GM21367 (cell line): ENCODE results near the gene GNB3.
"Not testable (repeated sequence)": the region's sequence is repeated elsewhere in the genome, so short reads cannot be mapped to it uniquely, and the experiment has no call there.

ENCODE experiments used
- ATAC-seq: cut with Tn5 transposase; IDR thresholded peaks from one replicate; pipeline ENCODE4 v1.9.1; 2021; ENCODE audit not compliant: unreplicated experiment

The GNB3 gene

DNA sequence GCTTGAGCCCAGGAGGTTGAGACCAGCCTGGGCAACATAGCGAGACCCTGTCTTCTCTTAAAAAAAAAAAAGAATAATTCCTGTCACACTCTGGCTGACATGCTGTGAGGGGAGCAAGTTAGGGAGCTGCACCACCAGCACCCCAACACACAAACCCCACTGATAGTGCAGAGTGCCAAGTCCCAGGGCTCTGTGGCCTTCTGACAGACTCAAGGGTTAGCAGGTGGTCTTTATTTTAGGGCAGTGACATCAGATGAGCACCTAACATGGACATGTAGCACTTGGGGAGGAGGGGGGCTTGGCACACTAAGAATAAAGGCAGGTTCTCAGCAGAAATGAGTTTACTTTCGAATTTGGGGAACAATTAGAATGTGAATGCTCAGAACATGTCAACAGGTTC is 18.1 kb downstream of the GNB3 start:
- ATAC-seq = no peak

DNA sequence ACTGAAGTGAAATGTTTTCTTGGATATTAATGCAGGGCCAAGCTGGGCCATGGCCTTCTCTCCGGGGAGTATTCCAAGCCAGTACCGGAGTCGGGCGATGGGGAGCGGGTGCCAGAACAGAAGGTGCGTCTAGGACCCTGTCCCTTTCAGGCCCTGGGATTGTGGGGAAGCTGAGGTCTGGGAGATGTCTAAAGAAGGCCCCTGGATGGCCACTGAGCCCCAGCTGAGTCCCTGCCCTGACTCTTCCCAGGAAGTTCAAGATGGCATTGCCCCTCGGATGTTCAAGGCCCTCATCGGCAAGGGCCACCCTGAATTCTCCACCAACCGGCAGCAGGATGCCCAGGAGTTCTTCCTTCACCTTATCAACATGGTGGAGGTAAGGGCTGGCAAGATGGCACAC is 19.4 kb downstream of the GNB3 start:
- ATAC-seq = no peak

DNA sequence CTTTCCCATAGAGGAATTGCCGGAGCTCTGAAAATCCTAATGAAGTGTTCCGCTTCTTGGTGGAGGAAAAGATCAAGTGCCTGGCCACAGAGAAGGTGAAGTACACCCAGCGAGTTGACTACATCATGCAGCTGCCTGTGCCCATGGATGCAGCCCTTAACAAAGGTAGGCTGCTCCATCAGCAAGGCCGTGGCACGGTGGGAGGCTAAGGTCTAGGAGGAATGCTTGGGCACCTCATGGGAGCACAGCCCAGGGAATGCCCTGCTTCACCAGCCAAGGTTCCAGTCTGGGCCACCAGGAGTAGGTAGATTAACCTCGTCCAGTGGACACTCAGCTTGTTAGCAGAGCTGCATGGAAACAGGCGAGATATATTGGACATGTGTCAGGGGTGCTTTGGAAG is 20.2 kb downstream of the GNB3 start:
- ATAC-seq = no peak

DNA sequence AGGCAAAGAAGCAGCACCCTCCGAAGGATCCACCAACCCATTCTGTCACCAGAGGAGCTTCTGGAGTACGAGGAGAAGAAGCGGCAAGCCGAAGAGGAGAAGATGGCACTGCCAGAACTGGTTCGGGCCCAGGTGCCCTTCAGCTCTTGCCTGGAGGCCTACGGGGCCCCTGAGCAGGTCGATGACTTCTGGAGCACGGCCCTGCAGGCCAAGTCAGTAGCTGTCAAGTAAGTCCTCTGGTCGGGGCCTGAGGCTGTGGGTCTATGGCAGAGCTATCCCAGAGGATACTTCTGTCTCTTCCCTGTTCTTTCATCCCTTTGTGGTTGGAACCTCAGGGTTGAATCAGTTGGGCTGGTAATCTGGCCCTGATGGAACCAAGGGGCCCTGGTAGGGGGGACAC is 20.7 kb downstream of the GNB3 start:
- ATAC-seq = no peak

DNA sequence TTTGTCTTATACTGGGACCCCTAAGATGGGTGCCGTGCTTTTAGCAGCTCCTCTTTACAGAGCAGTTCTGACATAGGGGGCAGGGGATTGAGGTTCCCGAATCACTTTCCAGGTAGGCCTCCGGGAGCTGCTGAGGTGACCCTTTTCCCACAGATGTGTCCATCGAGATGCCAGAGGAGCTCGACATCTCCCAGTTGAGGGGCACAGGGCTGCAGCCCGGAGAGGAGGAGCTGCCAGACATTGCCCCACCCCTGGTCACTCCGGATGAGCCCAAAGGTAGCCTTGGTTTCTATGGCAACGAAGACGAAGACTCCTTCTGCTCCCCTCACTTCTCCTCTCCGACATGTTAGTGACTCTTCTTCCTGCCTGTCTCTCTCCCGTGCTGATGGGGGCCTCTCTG is 22.3 kb downstream of the GNB3 start:
- ATAC-seq = no peak

DNA sequence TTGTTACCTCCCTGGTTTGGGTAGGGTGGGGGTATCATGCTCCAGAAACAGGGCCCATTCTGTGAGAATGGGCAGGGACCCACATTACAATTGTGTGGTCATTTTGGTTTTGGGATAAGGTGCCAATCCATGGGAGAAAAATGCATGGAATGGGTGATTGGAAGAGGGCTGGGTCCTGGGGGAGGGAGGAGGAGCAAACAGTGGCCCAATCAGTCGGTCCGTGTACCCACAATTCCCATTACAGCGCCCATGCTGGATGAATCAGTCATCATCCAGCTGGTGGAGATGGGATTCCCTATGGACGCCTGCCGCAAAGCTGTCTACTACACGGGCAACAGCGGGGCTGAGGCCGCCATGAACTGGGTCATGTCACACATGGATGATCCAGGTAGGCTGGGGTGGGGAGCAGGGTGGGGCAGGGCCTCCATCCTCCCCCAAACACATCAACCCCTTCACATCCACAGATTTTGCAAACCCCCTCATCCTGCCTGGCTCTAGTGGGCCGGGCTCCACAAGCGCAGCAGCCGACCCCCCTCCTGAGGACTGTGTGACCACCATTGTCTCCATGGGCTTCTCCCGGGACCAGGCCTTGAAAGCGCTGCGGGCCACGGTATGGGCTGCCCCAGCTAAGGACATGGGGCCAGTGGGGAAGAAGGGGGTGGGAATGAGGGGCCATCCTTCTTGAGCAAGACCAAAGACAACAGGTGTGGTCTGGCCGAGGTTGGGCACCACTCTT is 23.0 kb downstream of the GNB3 start:
- ATAC-seq = no peak

DNA sequence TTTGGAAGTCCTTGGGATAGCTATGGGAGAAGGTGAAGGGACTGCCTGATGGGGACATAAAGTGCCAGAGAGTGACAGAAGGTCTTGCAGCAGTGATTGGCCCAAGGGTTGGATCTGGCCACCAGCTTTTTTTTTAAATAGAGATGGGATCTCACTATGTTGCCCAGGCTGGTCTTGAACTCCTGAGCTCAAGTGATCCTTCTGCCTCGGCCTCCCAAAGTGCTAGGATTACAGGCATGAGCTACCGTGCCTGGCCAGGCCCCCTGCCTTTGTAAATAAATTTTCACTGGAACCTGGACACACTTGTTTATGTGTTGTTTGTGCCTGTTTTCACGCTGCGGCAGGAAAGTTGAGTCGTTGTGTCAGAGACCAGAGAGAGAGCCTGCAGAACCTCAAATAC is 24.6 kb downstream of the GNB3 start:
- not testable (repeated sequence) for ATAC-seq

DNA sequence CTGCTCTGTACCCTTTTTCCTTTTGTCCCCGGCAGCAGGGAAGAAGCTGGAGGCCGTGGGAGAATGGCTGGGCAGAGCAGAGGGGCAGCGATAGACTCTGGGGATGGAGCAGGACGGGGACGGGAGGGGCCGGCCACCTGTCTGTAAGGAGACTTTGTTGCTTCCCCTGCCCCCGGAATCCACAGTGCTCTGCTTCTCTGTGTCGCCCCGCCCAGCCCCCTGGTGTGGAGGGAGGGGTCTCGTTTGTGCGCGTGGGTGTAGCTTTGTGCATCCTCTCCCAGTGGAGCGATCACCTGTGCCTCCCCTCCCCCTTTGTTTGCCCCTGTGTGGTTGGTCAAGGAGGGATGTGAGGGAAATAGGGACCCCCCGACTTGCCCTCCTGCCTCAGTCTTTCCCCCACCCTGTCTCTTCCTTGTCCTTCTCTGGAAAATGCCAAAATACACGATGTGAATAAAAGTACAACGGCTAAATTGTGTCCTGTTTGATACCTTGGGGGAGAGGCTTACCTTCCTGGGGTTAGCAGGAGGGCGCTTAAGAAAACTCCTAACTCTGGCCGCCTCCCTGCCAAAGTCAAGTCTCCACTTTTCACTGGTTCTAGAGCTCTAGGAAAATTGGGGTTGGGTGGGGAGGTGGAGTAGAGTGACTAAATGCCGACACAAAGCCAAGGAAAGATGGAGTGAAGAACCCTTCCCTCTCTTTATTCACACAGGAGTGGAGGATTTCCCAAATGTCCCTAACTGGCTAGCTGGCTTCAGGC is 25.6 kb downstream of the GNB3 start:
- no peak for ATAC-seq

DNA sequence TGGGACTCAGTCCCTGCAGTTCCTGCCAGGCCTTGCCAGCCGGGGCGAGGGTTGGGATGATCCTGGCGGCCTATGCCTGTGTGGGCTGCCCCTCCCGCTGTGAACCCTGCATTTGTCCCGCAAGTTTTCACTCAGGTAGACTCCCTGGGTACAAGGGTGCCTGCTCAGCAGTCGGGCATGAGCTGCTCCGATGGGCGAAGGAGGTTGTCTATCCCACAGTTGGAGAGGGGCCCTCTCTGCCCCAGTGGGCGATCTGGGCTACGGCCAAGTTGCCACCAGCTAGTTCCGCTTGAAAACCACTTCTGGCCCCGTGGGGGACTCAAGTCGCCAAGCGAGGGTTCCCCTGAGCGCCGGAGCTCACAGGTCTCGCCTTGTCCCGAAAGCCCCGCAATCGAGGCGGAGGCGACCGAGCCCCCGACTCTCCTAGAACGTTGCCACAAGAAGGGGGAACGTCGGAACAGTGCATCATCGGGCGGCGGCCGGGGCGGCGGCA is 26.2 kb downstream of the GNB3 start:
- ATAC-seq = peak; percentile 6

- ATAC-seq = peak; percentile 30
These were observed 26.9 kb downstream of the GNB3 start, which contains the start of gene TPI1 for GRCh38 chr12:6867413-6868210. Gene TPI1 (plus strand): TSS chr12:6867531. CDS start chr12:6867567, 36 bp downstream.

- ATAC-seq = no peak
These were observed 27.7 kb downstream of the GNB3 start for GRCh38 chr12:6868211-6869048.

GRCh38 chr12:6869049-6870021 is 28.6 kb downstream of the GNB3 start:
- no peak for ATAC-seq

- not testable (repeated sequence) for ATAC-seq
These were observed 29.6 kb downstream of the GNB3 start for GRCh38 chr12:6870304-6870703.

GRCh38 chr12:6871052-6871957 is 30.6 kb downstream of the GNB3 start:
- no peak for ATAC-seq

DNA sequence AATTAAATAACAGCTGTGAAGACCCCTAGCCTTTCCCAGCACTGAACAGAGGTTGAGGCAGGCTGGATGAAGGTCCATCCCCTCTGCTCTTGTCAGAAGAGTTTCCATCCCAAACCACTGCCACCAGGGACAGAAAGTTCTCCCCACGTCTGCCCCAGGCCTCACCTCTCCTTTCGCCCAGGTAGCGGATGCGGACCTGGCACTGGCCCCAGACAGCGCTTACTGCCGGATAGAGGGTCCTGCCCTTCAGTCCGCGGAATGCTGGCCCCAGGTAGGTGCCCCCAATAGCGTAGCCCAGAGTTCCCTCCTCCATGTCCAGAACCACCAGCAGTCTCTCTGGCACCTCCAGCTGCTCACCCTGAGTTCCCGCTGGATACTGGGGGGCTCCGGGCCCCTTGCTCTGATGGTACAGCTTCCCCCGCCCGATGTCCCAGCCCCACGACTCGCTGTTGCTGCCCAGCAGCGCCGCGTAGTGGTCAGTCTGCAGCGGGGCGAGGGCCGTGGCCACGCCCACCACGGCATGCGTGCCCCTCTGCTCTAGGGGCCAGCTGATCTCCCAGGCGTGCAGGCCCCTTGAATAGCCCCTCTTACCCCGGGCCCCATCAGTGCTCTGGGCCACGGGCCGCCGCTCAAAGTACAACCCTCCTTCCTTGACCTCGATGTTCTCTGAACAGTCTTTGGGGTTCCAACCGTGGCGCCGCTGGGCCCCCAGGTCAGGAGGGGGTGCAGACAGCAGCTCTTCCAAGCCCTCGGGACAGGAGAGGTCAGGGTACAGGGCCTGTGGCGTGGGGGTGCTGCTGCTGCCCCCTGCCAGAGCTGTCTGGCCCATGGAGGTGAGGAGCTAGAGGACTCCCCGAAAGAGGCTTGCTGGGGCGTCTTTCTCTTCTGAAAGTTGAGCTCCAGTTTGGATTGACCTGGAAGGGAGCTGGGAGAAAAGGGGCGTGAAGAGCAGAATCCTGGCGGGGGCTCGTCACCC is 31.6 kb downstream of the GNB3 start:
- peak; percentile 28 for ATAC-seq

DNA sequence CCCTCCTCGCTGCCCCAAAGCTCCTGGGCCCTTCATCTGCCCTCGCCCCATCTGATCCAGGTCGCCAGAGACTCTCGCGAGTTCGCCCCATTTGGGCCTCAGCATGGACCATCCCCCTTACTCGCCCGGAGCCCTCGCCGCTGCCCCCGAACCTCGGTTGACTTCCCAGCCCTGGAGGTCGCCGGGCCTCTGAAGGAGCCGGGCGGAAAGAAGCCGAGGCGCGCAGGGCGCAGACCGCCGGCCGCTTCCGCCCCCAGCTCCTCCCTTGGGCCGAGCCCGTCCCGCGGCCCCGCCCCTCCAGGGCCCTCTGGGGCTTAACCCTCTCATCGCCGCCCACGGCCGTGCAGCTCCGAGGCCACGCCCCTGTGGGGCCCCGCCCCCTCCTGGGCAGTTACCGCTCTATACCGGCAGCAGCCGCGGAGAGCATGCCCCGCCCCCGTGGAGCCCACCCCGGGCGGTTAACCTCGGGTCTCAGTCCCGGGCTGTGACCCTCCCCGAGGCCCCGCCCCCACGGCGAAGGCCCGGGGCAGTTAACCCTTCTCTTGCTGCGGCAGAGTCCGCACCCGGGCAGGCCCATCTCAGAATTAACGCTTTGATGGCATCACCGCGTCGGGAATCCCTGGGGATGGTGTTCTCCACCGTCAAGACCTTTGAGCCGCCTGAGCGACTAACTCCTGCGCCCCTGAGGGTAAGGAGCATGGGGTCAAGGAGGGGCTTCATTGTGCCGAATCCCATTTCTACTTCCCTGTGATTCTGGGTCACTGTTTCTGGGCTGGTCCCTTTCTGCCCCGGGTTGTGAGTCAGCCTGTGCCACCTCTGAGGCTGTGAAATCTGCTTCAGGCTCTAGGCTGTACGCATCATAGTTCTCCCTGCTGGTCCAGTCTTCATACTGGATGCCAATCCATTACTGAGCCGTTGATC is 32.6 kb downstream of the GNB3 start, which contains the start of gene SPSB2:
SPSB2 (minus strand) TSS at position 210 of the 921 bp plus-strand sequence. CDS start 402 bp downstream, outside the sequence.
- ATAC-seq = peak; percentile 61
